ENCODE results near the gene CGREF1. TPM values are rescaled to one million over a fixed set of nuclear protein-coding genes. Genes with fewer than 3 reads are reported as not detected.

The CGREF1 gene
- total and polyA plus RNA-seq, 8 donors = 0.31 to 3.4 (median 0.67) TPM

- Histone ChIP-seq H3K4me3 (peak overlapping the region in 1 of 2 donors; percentile 11), H3K4me1 (peaks cover 21 to 67% of the 10 kb centered on the region in 2 donors), H3K27me3 (peaks cover 0 to 13% of the 10 kb centered on the region in 2 donors), H3K27ac (peak overlapping the region; percentile 75 to 84), H3K36me3 (peaks cover 0 to 5% of the 10 kb centered on the region in 2 donors), H3K9me3 (no peaks in the 10 kb centered on the region)
- TF ChIP-seq CTCF (IDR thresholded peaks at IDR 0.05) = no peak
- DNase-seq (no peak), ATAC-seq (no peak)
- intact Hi-C loops (cut with DNase I) = loop anchor here in 1 of 2 donors (10.0 kb wide), 2 partner anchors 47 to 117 kb away; partner anchors contain the start of gene TMEM214
Observed at GRCh38 chr2:27081984-27082772, 36.8 kb downstream of the CGREF1 start.

- intact Hi-C loops (cut with DNase I) = loop anchor here in 1 of 2 donors (10.0 kb wide), 2 partner anchors 46 to 116 kb away; partner anchors contain the start of gene TMEM214
- DNase-seq = no peak
- TF ChIP-seq CTCF (IDR thresholded peaks at IDR 0.05) = no peak
- Histone ChIP-seq H3K9me3 (no peaks in the 10 kb centered on the region), H3K4me3 (peak overlapping the region; percentile 45), H3K36me3 (peaks cover 0 to 5% of the 10 kb centered on the region in 2 donors), H3K27me3 (peaks cover 0 to 13% of the 10 kb centered on the region in 2 donors), H3K4me1 (peaks cover 23 to 66% of the 10 kb centered on the region in 2 donors), H3K27ac (peak overlapping the region in 1 of 2 donors; percentile 38)
- ATAC-seq = no peak
Observed at GRCh38 chr2:27080603-27080936, 38.4 kb downstream of the CGREF1 start.

GRCh38 chr2:27080140-27080469 is 38.8 kb downstream of the CGREF1 start:
- DNase-seq (no peak), ATAC-seq (no peak)
- intact Hi-C loops (cut with DNase I) = loop anchor here in 1 of 2 donors (10.0 kb wide), 2 partner anchors 45 to 115 kb away; partner anchors contain the start of gene TMEM214
- H3K36me3 ChIP-seq = peaks cover 0 to 5% of the 10 kb centered on the region in 2 donors
- no peak for TF ChIP-seq CTCF (IDR thresholded peaks at IDR 0.05)
- H3K4me1 ChIP-seq = peaks cover 22 to 66% of the 10 kb centered on the region in 2 donors
- H3K27me3 ChIP-seq = peaks cover 0 to 13% of the 10 kb centered on the region in 2 donors
- H3K4me3 ChIP-seq = peak overlapping the region; percentile 45
- H3K9me3 ChIP-seq = no peaks in the 10 kb centered on the region
- H3K27ac ChIP-seq = peak overlapping the region; percentile 0 to 38

- no peak for ATAC-seq
- no peak for TF ChIP-seq CTCF (IDR thresholded peaks at IDR 0.05)
- Histone ChIP-seq H3K27ac (peak overlapping the region; percentile 57 to 79), H3K36me3 (peaks cover 0 to 5% of the 10 kb centered on the region in 2 donors), H3K27me3 (peaks cover 0 to 13% of the 10 kb centered on the region in 2 donors), H3K4me1 (peaks cover 25 to 68% of the 10 kb centered on the region in 2 donors), H3K4me3 (peak overlapping the region; percentile 45), H3K9me3 (no peaks in the 10 kb centered on the region)
- intact Hi-C loops (cut with DNase I) = loop anchor here in 1 of 2 donors (10.0 kb wide), 2 partner anchors 45 to 115 kb away; partner anchors contain the start of gene TMEM214
- DNase-seq = no peak
Observed at GRCh38 chr2:27079233-27080139, 39.4 kb downstream of the CGREF1 start.

Data from left lung (tissue), 10 donors.